ENCODE measurements around the gene INVS. TPM values are rescaled to one million over a fixed set of nuclear protein-coding genes. Genes with fewer than 3 reads are reported as not detected.

The INVS gene
- total and polyA plus RNA-seq, 2 experiments from 2014 or later = 9.4 to 15.3 TPM

DNA sequence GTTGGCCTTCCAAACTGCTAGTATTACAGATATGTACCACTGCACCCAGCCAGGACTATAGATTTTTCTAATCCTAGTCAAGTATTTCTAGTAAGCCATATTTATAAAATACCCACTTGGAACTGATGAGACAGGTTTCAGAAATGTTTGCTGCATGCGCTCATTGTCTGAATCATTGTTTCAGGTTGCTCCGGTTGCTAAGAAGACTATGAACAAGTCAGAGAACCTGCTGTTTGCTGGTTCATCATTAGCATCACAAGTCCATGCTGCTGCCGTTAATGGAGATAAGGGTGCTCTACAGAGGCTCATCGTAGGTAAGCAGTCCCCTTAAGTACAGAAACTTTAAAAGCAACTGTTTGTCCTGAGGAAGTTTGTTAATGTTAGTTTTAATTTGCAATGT lies 5.3 kb downstream of the INVS start:
- Histone ChIP-seq H3K27me3 (no peaks in the 10 kb centered on the region), H3K9me3 (ENCODE audit: low read depth) (no peaks in the 10 kb centered on the region), H3K27ac (no peak overlapping the region), H3K4me1 (ENCODE audit: low read depth) (no peaks in the 10 kb centered on the region), H3K4me3 (no peak overlapping the region), H3K36me3 (peaks cover 26% of the 10 kb centered on the region)
- TF ChIP-seq CTCF (IDR thresholded peaks at IDR 0.05; ENCODE audit: low read depth, low read length) = no peak
- DNase-seq (ENCODE audit: low read depth in 1 of 2, low spot score in 1 of 2) = no peak

DNA sequence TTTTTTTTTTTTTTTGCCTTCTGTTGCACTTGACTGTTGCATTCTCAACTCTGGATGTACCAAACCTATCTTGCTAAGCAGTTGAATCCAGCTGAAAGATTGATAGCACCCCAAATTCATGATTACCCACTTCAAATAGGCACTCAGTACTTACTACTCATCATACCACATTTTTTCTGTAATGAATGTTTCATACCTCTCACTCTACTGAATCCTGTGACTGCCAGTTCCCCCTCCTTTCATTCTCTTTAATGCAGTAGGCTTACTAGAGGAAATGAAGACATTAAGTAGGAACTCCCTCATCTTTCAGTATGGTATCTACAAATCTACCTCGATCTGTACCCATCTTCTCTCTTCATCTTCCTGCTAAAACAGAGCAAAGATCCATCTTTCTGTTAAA lies 6.8 kb downstream of the INVS start:
- Histone ChIP-seq H3K4me1 (ENCODE audit: low read depth) (no peaks in the 10 kb centered on the region), H3K27ac (no peak overlapping the region), H3K27me3 (no peaks in the 10 kb centered on the region), H3K36me3 (peaks cover 37% of the 10 kb centered on the region), H3K9me3 (ENCODE audit: low read depth) (no peaks in the 10 kb centered on the region), H3K4me3 (no peak overlapping the region)
- TF ChIP-seq CTCF (IDR thresholded peaks at IDR 0.05; ENCODE audit: low read depth, low read length) = no peak
- no peak for DNase-seq (ENCODE audit: low read depth in 1 of 2, low spot score in 1 of 2)

DNA sequence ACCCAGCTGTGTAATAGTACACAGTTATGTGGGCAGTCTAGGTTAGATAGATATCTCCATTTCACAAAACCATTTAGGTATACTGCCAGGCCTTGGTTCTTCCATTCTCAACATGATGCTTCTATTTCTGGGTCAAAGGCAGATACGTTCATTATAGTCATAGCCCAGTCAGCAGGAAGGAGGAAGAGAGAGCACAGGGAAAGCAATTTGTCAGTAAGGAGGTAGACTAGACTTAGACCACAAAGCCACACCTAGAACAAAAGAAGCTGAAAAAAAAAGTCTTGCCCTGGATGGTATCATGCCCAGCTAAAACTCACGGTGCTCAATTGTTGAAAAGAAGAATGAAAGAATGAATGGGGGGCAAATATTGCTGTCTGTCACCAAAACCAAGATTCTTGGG lies 7.6 kb downstream of the INVS start:
- H3K27me3 ChIP-seq = no peaks in the 10 kb centered on the region
- H3K4me3 ChIP-seq = no peak overlapping the region
- no peaks in the 10 kb centered on the region for H3K9me3 ChIP-seq (ENCODE audit: low read depth)
- no peaks in the 10 kb centered on the region for H3K4me1 ChIP-seq (ENCODE audit: low read depth)
- no peak for DNase-seq (ENCODE audit: low read depth in 1 of 2, low spot score in 1 of 2)
- TF ChIP-seq CTCF (IDR thresholded peaks at IDR 0.05; ENCODE audit: low read depth, low read length) = no peak
- H3K27ac ChIP-seq = no peak overlapping the region
- H3K36me3 ChIP-seq = peaks cover 37% of the 10 kb centered on the region

GRCh38 chr9:100108559-100108958 lies 9.5 kb downstream of the INVS start:
- no peak overlapping the region for H3K4me3 ChIP-seq

GRCh38 chr9:100111235-100111634 lies 12.2 kb downstream of the INVS start:
- no peak overlapping the region for H3K27ac ChIP-seq
- no peak overlapping the region for H3K4me3 ChIP-seq

More at GRCh38 chr9:100108559-100108958, 9.5 kb downstream of the INVS start:
- Histone ChIP-seq H3K4me1 (ENCODE audit: low read depth) (no peaks in the 10 kb centered on the region), H3K36me3 (peaks cover 37% of the 10 kb centered on the region), H3K27ac (no peak overlapping the region), H3K9me3 (ENCODE audit: low read depth) (no peaks in the 10 kb centered on the region), H3K27me3 (no peaks in the 10 kb centered on the region)
- peak in 1 of 2 donors; percentile 17 for DNase-seq (ENCODE audit: low read depth in 1 of 2, low spot score in 1 of 2)
- no peak for TF ChIP-seq CTCF (IDR thresholded peaks at IDR 0.05; ENCODE audit: low read depth, low read length)

More at GRCh38 chr9:100111235-100111634, 12.2 kb downstream of the INVS start:
- peaks cover 23% of the 10 kb centered on the region for H3K36me3 ChIP-seq
- no peaks in the 10 kb centered on the region for H3K27me3 ChIP-seq
- no peak for TF ChIP-seq CTCF (IDR thresholded peaks at IDR 0.05; ENCODE audit: low read depth, low read length)
- no peaks in the 10 kb centered on the region for H3K4me1 ChIP-seq (ENCODE audit: low read depth)
- DNase-seq (ENCODE audit: low read depth in 1 of 2, low spot score in 1 of 2) = peak; percentile 20 to 98
- no peaks in the 10 kb centered on the region for H3K9me3 ChIP-seq (ENCODE audit: low read depth)

All from cardiac muscle cell (in vitro differentiated cells and primary cell).